GM21576 (cell line): ENCODE results near the gene GPRIN2.
"Not testable (repeated sequence)": the region's sequence is repeated elsewhere in the genome, so short reads cannot be mapped to it uniquely, and the experiment has no call there.

Experiments used
- ATAC-seq: cut with Tn5 transposase; IDR thresholded peaks from one replicate; pipeline ENCODE4 v1.9.1; 2021; ENCODE audit warnings: mild to moderate bottlenecking, moderate library complexity; ENCODE audit not compliant: unreplicated experiment

The GPRIN2 gene

GRCh38 chr10:46556515-46557318 lies at the start of gene GPRIN2:
TSS of gene GPRIN2 (minus strand) at chr10:46556658. CDS start at chr10:46550736, 5,922 bp downstream.
- ATAC-seq = no peak

- peak; percentile 86 for ATAC-seq
Observed at GRCh38 chr10:46600516-46600915, 44.1 kb upstream of the GPRIN2 start.

DNA sequence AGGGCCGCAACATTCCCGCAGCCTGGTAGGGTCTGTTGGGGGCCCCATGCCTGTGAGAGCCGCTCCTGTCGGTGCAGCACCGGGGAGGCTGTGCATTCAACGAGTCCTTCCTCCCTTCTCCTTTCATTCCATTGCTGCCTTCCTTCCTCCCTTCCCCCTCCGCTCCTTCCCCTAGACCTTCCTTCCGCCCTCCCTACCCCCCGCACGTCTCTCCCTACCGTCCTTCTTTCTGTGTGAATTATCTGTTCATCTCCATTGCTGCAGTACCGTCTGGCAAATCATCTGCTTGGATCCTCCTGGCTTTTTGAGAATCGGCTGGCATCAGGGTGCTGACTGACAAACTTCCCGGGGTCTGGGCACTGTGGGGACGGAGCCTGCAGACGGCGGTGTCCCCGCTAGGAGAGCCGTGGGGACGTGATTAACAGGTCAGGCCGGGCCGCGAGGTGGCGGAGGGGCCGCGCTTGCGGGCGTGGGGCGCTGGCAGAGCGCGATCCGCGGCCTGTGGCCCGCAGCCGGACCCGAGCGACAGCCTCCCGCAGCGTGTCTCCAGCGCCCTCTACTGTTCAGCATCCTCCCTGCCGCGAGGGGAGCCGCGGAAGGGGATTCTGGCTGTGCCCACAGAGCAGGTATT lies 41.3 kb upstream of the GPRIN2 start:
- not testable (repeated sequence) for ATAC-seq

DNA sequence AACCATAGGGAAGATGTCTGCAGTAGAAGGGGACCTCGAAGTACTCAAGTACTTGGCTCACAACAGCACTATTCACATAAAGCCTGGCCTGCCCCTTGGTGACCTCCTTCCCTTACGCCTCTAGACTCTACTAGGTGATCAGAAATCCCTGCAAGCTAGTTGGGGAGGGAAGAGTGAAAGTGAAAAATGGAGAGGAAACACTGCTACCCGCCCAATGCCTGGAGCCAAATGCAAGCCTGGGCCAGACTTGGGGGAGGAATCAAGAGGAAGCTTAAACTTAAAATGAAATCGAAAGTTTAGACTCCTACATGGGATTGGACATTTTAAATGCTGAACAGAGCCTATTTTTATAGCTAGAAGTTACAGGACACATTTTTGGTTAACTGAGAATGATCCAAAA lies 40.1 kb upstream of the GPRIN2 start:
- not testable (repeated sequence) for ATAC-seq

DNA sequence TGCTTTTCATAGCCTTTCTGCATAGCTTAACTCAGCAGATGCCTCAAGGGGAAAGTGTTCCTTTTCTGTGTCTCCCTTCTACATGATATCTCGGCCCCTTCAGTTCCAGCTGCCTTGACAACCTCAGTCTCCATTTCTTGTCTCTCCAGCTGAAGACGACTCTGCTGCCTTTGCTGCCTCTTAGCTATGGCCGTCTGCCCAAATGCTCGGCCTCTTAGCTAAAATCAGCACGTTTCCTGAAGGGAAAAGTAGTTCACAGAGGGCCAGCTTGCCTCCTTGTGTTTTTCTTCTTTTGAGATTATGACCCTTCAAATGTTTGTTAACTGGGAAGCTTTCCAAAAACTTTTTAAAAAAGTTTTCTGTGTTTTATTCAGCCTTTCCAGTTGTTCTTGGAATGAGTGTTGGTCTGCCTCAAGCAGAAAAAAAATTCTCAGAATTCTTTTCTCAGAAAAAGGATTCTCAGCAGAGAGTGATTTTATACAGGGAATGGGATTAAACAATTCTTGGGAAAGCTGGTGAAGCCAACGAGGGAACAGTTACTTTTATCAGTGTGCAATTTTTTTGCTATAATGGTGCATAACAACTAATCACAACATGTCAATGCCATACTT lies 38.1 kb upstream of the GPRIN2 start:
- not testable (repeated sequence) for ATAC-seq

DNA sequence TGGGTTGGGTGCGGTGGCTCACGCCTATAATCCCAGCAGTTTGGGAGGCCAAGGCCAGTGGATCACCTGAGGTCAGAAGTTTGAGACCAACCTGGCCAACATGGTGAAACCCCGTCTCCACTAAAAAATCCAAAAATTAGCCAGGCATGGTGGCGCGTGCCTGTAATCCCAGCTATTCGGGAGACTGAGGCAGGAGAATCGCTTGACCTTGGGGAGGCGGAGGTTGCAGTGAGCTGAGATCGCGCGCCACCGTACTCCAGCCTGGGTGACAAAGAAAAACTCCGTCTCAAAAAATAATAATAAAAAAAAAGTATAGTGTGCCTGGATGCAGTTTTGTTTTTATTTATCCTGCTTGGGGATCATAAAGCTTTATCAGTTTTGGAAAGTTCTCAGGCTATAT lies 36.8 kb upstream of the GPRIN2 start:
- not testable (repeated sequence) for ATAC-seq

DNA sequence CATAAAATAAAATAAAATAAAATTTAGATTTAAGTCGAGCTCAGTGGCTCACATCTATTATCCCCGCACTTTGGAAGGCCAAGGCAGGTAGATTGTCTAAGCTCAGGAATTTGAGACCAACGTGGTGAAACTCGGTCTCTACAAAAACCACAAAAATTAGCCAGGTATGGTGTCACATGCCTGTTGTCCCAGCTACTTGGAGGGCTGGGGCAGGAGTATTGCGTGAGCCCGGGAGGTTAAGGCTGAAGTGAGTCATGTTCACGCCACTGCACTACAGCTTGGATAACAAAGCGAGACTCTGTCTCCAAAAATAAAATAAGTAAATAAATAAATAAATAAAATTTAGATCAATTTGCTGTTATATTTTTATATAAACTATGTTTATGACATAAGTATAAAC lies 34.6 kb upstream of the GPRIN2 start:
- ATAC-seq = not testable (repeated sequence)

GRCh38 chr10:46589589-46589988 lies 33.1 kb upstream of the GPRIN2 start:
- ATAC-seq = not testable (repeated sequence)

DNA sequence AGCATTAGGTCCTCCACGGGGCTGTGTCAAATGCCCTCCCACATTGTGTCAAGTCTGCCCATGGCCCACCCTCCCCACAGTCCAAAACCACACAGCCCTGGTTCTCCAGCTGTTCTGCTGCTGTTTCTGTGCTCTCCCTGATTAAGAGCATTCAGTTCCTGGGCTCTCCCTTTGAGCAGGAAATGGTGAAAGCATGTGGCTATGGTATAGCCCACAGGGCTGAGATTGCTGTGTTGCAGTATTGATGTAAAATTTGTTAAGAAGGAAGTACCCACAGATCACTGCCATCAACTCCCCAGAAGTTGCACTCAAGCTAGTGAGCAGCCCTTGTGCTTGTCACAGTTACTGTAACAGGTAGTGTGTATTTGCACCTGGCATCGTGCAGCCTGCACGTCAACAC lies 31.8 kb upstream of the GPRIN2 start:
- ATAC-seq = not testable (repeated sequence)

- not testable (repeated sequence) for ATAC-seq
Observed at GRCh38 chr10:46587546-46587945, 31.1 kb upstream of the GPRIN2 start.

DNA sequence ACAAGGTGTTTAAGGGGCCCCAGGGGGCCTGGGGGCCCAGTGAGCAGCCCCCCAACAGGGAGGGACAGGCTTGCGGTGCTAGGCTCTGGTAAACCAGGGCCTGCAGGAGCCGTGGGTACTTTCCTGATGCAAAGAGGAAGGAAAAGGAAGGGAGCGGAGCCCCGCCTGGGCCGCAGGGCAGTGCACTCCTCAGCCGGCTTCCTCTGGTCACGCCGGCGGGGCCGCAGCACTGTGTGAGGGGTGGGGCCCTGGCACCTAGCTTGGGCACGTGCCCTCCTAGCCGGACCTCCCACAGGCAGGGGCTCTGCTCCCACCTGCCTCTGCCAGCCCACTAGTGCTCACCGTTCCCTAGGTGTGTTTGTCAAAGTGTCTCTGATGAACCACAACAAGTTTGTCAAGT lies 28.8 kb upstream of the GPRIN2 start:
- not testable (repeated sequence) for ATAC-seq

- ATAC-seq = not testable (repeated sequence)
Observed at GRCh38 chr10:46584196-46584595, 27.7 kb upstream of the GPRIN2 start.

DNA sequence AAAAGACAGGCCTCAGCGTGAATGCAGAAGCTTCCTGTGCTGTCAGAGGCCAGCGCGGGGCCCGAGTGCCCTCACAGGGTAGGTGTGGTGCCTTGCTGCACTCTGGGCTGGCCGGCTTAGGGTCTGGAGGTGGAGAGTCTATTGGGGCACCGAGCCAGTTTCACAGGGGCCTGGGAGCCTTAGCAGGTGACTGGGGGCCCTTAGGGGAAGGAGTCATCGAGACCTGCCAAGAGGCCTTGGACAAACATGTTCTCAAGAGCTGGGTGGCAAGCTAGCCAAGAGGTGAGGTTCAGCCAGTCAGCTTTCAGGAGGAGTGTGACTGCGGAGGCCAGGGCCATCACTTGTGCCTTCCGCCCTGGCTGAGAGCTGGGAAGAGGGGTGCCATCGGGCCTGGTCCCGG lies 26.1 kb upstream of the GPRIN2 start:
- not testable (repeated sequence) for ATAC-seq

DNA sequence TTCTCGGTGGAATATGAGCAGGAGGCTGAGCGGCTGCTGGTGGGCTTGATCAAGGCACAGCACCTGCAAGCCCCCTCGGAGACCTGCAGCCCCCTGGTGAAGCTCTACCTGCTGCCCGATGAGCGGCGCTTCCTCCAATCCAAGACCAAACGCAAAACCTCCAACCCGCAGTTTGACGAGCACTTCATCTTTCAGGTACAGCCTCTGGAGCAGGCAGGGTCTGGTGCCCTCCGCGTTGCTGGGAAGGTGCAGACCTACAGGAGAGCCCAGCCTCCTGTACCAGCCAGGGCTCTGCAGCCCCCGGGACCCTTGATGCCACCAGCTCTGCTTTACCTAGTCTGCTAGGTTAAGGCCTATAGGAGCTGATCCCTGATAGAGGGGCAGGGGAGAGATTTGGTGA lies 25.5 kb upstream of the GPRIN2 start:
- ATAC-seq = not testable (repeated sequence)

DNA sequence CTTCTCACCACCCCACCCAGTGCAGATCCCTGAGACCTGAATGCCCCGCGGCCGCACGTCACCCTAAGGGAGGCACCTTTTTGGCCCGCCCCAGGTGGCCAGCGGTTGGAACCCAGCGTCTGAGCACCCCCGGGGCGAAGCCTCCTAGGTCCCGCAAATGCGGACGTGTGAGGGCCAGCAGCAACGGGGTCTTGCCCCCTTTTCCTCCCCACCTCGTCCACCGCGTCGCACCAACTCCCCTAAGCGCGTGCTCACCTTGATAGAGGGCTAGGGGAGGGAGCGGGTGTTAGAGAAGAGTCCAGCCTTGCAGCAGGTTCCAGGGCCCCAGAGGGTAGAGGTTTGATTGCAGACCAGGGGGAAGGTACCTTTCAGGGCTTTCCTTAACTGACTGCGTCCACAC lies 22.9 kb upstream of the GPRIN2 start:
- not testable (repeated sequence) for ATAC-seq

GRCh38 chr10:46578474-46579178 lies 22.2 kb upstream of the GPRIN2 start, which contains the start of gene SYT15:
TSS of gene SYT15 (plus strand) at chr10:46579128. CDS start at chr10:46579169, 41 bp downstream.
- not testable (repeated sequence) for ATAC-seq

DNA sequence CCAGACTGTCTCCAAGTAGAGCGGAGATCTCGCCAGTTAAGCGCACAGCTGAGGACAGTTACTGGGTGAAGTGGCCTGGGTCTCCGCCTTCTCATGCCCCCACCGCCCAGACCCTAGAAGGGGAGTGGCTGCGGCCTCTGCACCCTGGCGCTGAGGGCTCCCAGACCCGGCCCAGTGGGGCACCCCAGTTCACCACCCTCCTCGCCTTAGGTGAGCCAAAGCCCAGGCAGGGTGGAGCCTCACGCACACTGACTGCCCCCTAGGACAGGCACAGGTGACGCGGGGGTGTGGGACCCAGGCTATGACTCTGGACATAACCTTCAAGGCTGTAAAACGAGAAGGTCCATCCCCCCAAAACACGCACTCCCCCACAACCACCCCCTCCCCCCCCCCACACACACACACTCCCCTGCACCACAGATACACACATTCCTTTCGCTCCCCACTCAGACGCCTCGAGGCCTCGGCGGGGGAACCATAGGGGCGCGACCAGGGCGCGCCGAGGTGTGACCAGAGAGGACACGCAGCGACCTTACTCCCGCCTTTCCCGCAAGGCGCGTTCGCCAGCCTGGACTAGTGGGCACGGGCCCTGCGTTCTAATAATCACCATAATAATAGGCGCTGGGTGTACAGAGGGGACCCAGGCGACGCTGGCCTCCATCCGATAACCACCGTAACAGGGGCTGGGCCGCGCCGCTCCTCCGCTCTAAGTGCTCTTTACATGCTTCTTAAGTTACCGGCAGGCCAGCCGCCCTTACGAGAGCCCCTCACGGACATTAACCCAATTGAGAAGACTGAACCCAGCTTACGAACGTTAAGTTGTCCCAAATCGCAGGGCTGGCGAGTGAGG lies 21.4 kb upstream of the GPRIN2 start:
- not testable (repeated sequence) for ATAC-seq

DNA sequence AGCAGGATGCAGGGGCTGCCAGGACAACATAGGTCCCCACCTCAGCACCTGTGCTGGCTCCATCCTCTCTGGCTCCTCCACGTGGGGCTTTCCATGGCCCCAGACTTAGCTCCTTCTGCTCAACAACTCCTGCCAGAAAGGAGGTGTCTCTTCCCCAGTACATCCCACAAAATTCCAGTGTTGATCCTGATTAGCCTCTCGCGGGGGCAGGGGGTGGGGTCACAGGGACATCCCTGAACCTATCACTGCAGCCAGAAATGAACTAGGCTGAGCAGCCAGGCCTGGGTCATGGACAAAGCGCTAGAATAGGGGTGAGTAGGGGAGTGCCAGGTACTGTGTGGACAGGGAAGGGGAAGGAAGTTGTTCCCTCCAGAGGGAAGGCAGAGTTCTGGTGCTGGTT lies 17.4 kb upstream of the GPRIN2 start:
- not testable (repeated sequence) for ATAC-seq

DNA sequence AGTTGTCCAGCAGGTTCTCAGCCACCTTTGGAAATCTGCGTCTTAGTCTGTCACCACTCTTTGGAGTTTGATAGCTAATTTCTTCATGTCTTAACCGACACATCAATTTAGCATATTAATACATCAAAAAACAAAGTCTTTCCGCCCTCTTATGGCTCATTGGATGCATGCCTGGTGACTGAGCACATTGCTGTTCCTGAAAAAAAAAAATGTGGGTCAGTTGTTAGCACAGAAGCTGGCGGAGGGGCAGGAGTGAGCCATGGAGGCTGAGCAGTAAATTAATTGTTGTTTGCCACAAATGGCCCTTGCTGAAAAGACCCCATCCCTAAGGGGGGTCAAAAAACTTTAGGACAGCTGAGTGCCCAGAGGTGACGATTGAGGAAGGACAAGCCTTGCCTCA lies 16.9 kb upstream of the GPRIN2 start:
- not testable (repeated sequence) for ATAC-seq

DNA sequence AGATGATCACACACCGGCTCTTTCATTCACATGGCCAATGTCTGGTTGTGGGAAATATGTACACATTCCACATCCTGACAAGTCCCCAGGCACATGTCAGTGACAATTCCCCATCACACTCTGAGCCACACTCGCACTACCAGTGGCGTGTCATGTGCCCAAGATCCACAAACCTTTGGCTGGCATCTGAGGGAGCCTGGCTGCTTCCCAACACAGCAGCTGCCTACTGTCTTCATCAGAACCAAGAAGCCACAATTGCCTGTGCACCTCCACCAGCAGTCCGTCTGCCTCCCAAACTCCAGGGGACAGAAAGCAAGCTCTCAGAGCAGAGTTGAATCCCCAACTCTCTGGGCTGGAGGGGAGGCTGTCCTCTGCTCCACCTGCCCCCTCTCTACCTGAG lies 16.3 kb upstream of the GPRIN2 start:
- not testable (repeated sequence) for ATAC-seq
